GM12878 (cell line): ENCODE results near the gene GLIPR2. TPM values are rescaled to one million over a fixed set of nuclear protein-coding genes. Genes with fewer than 3 reads are reported as not detected.

Experiments used
- ATAC-seq: fragments of 200-7000 bp; cut with Tn5 transposase; 3 replicates; pipeline ENCODE4 v1.9.1; 2020; ENCODE audit warnings: mild to moderate bottlenecking, moderate library complexity
- BruUV-seq: library from RNA; stranded (reverse); fragments of 400-500 nt; replicated peaks from 2 replicates; lab custom pipeline; 2021; lab: Mats Ljungman, UMichigan
- CTCF ChIA-PET: fragments of 300-600 bp; sonication (Branson Sonifier 250); formaldehyde crosslinking; extraction: SDS; loops from one replicate; lab custom pipeline; 2021; ENCODE audit warnings: inconsistent platforms; lab: Yijun Ruan, JAX
- POLR2A ChIA-PET: fragments of 350-600 bp; formaldehyde crosslinking; extraction: SDS; loops from one replicate; lab custom pipeline; 2021; ENCODE audit warnings: inconsistent platforms; lab: Charles Lee
- RAD21 ChIA-PET: fragments of 300-600 bp; sonication (Branson Sonifier 250); formaldehyde crosslinking; loops from one replicate; lab custom pipeline; 2023; ENCODE audit warnings: antibody characterized with exemption; ENCODE audit not compliant: unreplicated experiment; lab: Charles Lee
- SMC1A ChIA-PET: fragments of 300-600 bp; sonication (Branson Sonifier 250); formaldehyde crosslinking; loops from one replicate; lab custom pipeline; 2023; ENCODE audit not compliant: unreplicated experiment, uncharacterized antibody; lab: Charles Lee
- DNase-seq: peaks from one replicate; pipeline ENCODE4 v3.0.0-alpha.2; 2011; ENCODE audit warnings: low read depth, low spot score
- FAIRE-seq: peaks from 3 replicates; lab custom pipeline; 2011; peaks lifted over from hg19 to GRCh38; lab: Jason Lieb, UNC
- H2AFZ ChIP-seq: 2 replicates; pipeline ENCODE4 v1.6.0; 2011; ENCODE audit warnings: low read depth, low read length, control low read depth; ENCODE audit not compliant: control insufficient read depth
- H3K27ac ChIP-seq: 2 replicates; pipeline ENCODE4 v1.5.1; 2011; ENCODE audit warnings: control low read depth; ENCODE audit not compliant: control insufficient read depth, insufficient read depth
- H3K27me3 ChIP-seq, 2 experiments: replicated peaks in 1 of 2; 2 replicates each; pipeline versions ENCODE4 v1.6.0 to v1.6.1; 2011; ENCODE audit warnings: low read length in 1 of 2; ENCODE audit not compliant: control insufficient read depth in 2 of 2, insufficient read depth in 2 of 2
- H3K36me3 ChIP-seq, 2 experiments: 2 replicates each; pipeline ENCODE4 v1.5.1; 2011; ENCODE audit warnings: low read length in 1 of 2; ENCODE audit not compliant: control insufficient read depth in 2 of 2, insufficient read depth in 2 of 2
- H3K4me1 ChIP-seq: 2 replicates; pipeline ENCODE4 v1.6.1; 2011; ENCODE audit warnings: mild to moderate bottlenecking, low read length, moderate library complexity, mixed read lengths; ENCODE audit not compliant: control insufficient read depth, insufficient read depth
- H3K4me2 ChIP-seq: 2 replicates; pipeline ENCODE4 v1.6.0; 2011; ENCODE audit warnings: control low read depth; ENCODE audit not compliant: control insufficient read depth, insufficient read depth
- H3K4me3 ChIP-seq: fragments of 200-600 bp; sonication (generic); 2 replicates; pipeline ENCODE4 v1.5.1; 2016
- H3K79me2 ChIP-seq: 2 replicates; pipeline ENCODE4 v1.6.0; 2011; ENCODE audit warnings: low read length; ENCODE audit not compliant: control insufficient read depth, insufficient read depth
- H3K9ac ChIP-seq: 2 replicates; pipeline ENCODE4 v1.8.0; 2011; ENCODE audit warnings: low read length, control low read depth, mixed read lengths; ENCODE audit not compliant: control insufficient read depth, insufficient read depth
- H3K9me3 ChIP-seq: replicated peaks from 3 replicates; pipeline ENCODE4 v1.5.1; 2011; ENCODE audit warnings: mild to moderate bottlenecking, low read length; ENCODE audit not compliant: control insufficient read depth, insufficient read depth
- H4K20me1 ChIP-seq: 2 replicates; pipeline ENCODE4 v1.6.0; 2011; ENCODE audit not compliant: control insufficient read depth, insufficient read depth
- CBFB ChIP-seq: IDR thresholded peaks from 2 replicates; pipeline ENCODE4 v1.6.1; 2016; ENCODE audit warnings: antibody characterized with exemption, low read depth
- CEBPB ChIP-seq, 2 experiments: fragments of 150-350 bp in 1 of 2; IDR thresholded peaks; 2 replicates each; pipeline ENCODE4 v1.6.1; 2012 to 2014; ENCODE audit warnings: low read depth in 2 of 2, low read length in 2 of 2, borderline replicate concordance in 1 of 2, inconsistent platforms in 1 of 2
- NFXL1 ChIP-seq: fragments of 450-650 bp; IDR thresholded peaks from 2 replicates; pipeline ENCODE4 v1.6.1; 2017; ENCODE audit warnings: antibody characterized with exemption, mild to moderate bottlenecking, borderline replicate concordance
- POLR2AphosphoS2 ChIP-seq: IDR thresholded peaks from 2 replicates; pipeline ENCODE4 v1.6.1; 2011; ENCODE audit warnings: low read depth, mild to moderate bottlenecking, low read length, improper control_type of control experiment, moderate library complexity
- POLR2AphosphoS5 ChIP-seq: IDR thresholded peaks from 2 replicates; pipeline ENCODE4 v1.6.1; 2011; ENCODE audit warnings: mild to moderate bottlenecking, low read length, inconsistent platforms
- POU2F2 ChIP-seq: IDR thresholded peaks from 3 replicates; pipeline ENCODE4 v1.6.1; 2011; ENCODE audit warnings: low read depth, mild to moderate bottlenecking, low read length, borderline replicate concordance
- SMARCA5 ChIP-seq: fragments of 450-650 bp; IDR thresholded peaks from 2 replicates; pipeline ENCODE4 v1.6.1; 2017; ENCODE audit warnings: mild to moderate bottlenecking
- SREBF2 ChIP-seq: IDR thresholded peaks from 2 replicates; pipeline ENCODE4 v1.6.1; 2012; ENCODE audit warnings: mild to moderate bottlenecking, low read length
- SUZ12 ChIP-seq: fragments of 200-600 bp; sonication (generic); IDR thresholded peaks from one replicate; pipeline ENCODE4 v1.6.1; 2018; ENCODE audit warnings: antibody characterized with exemption, mild to moderate bottlenecking; ENCODE audit not compliant: unreplicated experiment
- TAF1 ChIP-seq: IDR thresholded peaks from 2 replicates; pipeline ENCODE4 v1.6.1; 2011; ENCODE audit warnings: mild to moderate bottlenecking, low read depth, low read length, borderline replicate concordance
- TBL1XR1 ChIP-seq: IDR thresholded peaks from 2 replicates; pipeline ENCODE4 v1.6.1; 2012; ENCODE audit warnings: low read depth, low read length, improper control_type of control experiment
- TCF7 ChIP-seq: IDR thresholded peaks from 2 replicates; pipeline ENCODE4 v1.6.1; 2014; ENCODE audit warnings: antibody characterized with exemption, borderline replicate concordance
- YBX1 ChIP-seq: fragments of 450-650 bp; IDR thresholded peaks from 2 replicates; pipeline ENCODE4 v1.6.1; 2016; ENCODE audit warnings: antibody characterized with exemption
- ZNF274 ChIP-seq: IDR thresholded peaks from one replicate; pipeline ENCODE4 v1.8.0; 2011; ENCODE audit not compliant: insufficient read length, insufficient read depth
- WGBS: methylation state at CpG from one replicate; pipeline ENCODE4 v1.1.6; 2016; ENCODE audit warnings: low lambda C conversion rate; ENCODE audit not compliant: insufficient replicate concordance, insufficient coverage; ENCODE audit errors: missing lambda C conversion rate; 5-methylcytosine and 5-hydroxymethylcytosine counted together
- in situ Hi-C: fragments of 300-500 bp; cut with MboI; formaldehyde crosslinking; loops from 9 replicates; pipeline ENCODE4 v1.14.3; 2018; ENCODE audit warnings: mixed read lengths
- intact Hi-C: fragments of 100-400 bp; cut with micrococcal nuclease; formaldehyde crosslinking; loops from one replicate; pipeline ENCODE4 v1.14.2; 2022; ENCODE audit not compliant: unreplicated experiment
- polyA plus RNA-seq, 11 experiments: library from polyadenylated mRNA; depleted of rRNA in 4 of 11; unstranded in 6 of 11; stranded (reverse) in 5 of 11; fragments of >200 nt; fragmentation: Nextera tagmentation in 4 of 11; fragmentation: Illumina TruSeq in 1 of 11; extraction: Ambion mirVana in 4 of 11; extraction: Trizol in 1 of 11; gene quantifications; 1 replicate in 1 of 11; 2 replicates in 10 of 11; pipeline versions ENCODE4 v1.2.1 to v1.2.3, GENCODE V29; 2011 to 2016; ENCODE audit warnings: inconsistent platforms in 2 of 11, missing spikeins in 2 of 11, low read depth in 1 of 11
- total RNA-seq, 4 experiments: library from RNA; depleted of rRNA in 3 of 4; stranded (reverse); fragments of >200 nt in 3 of 4; fragmentation: Illumina TruSeq in 1 of 4; extraction: Trizol in 1 of 4; gene quantifications; 2 replicates each; pipeline versions ENCODE4 v1.2.1 to v1.2.3, GENCODE V29; 2013 to 2021
- TF ChIP-seq, protein P1 (sequence below): IDR thresholded peaks from 2 replicates; pipeline ENCODE4 v1.6.1; 2011; ENCODE audit warnings: mild to moderate bottlenecking, low read depth, low read length, moderate library complexity; ENCODE audit not compliant: insufficient replicate concordance
- TF ChIP-seq, protein P2 (sequence below): IDR thresholded peaks from 2 replicates; pipeline ENCODE4 v1.6.1; 2012; ENCODE audit warnings: low read length, inconsistent platforms
- TF ChIP-seq, protein P3 (sequence below): fragments of 450-650 bp; IDR thresholded peaks from 2 replicates; pipeline ENCODE4 v1.6.1; 2018; ENCODE audit warnings: mild to moderate bottlenecking, low read depth, moderate library complexity; ENCODE audit not compliant: partially characterized antibody
- TF ChIP-seq, protein P4 (sequence below): IDR thresholded peaks from 2 replicates; pipeline ENCODE4 v1.6.1; 2011; ENCODE audit warnings: low read depth, mild to moderate bottlenecking, low read length, moderate library complexity, borderline replicate concordance; ENCODE audit errors: extremely low read depth

GLIPR2 gene
- total and polyA plus RNA-seq, 10 of the 15 experiments (the other 5 are each of a cell fraction or from before 2014, with no cell fraction given) = 0.41 to 3.5 (median 2.2) TPM

DNA sequence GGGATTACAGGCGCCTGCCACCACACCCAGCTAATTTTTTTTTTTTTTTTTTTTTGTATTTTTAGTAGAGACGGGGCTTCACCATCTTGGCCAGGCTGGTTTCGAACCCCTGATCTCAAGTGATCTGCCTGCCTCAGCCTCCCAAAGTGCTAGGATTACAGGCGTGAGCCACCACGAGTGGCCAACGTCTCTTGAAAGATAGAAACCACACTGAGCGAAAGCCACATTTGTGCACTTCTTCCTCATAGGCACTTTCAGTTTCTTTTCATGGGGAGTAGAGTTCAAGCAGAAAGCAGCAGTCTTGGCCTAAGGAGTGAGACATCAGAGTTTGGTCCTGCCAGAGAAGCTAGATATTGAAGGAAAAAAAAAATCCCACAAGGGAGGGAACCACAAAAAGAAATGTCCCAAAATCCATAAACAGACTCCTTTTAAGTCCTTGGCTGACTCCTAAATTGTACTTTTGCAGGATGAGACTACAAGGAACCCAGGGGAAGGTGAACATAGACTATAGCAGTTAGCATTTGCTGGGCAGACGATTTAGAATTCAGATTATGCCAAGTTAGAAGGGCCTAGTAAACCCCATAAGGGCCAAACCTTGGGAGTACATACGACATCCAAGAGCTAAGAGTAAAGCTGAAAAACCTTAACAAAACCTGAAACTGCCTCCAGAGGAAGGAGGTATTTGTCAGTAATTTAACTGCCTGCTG lies 43.9 kb upstream of the GLIPR2 start:
- H3K9ac ChIP-seq = no peak overlapping the region
- H4K20me1 ChIP-seq = no peaks in the 10 kb centered on the region
- BruUV-seq = no TSS peak
- peak overlapping the region; percentile 57 for H2AFZ ChIP-seq
- FAIRE-seq = peak; percentile 41
- no peak overlapping the region for H3K4me3 ChIP-seq
- peak overlapping the region; percentile 34 for H3K27ac ChIP-seq
- ChIA-PET POLR2A (no interaction called here), CTCF (interaction anchor here (1.1 to 1.8 kb wide), 4 partner anchors 9 to 137 kb away, joined by 3 to 4 read pairs (median 4); no protein-coding TSS in a partner anchor), SMC1A (interaction anchor here (1.4 to 1.9 kb wide), 2 partner anchors 9 to 10 kb away, joined by 5 read pairs; no protein-coding TSS in a partner anchor), RAD21 (interaction anchor here (0.9 kb wide), 1 partner anchor 9 kb away, joined by 4 read pairs; no protein-coding TSS in a partner anchor)
- H3K9me3 ChIP-seq = no peaks in the 10 kb centered on the region; the same call in 2 of the 3 replicates
- in situ Hi-C loops = no loop called here
- H3K79me2 ChIP-seq = no peaks in the 10 kb centered on the region
- peak overlapping the region; percentile 21; the same call in 1 of the 2 replicates for H3K4me2 ChIP-seq
- intact Hi-C loops = no loop called here
- 46% methylated on average over 9 of the region's 9 CpGs for WGBS
- ATAC-seq = peak; percentile 100
- peak; percentile 65 for DNase-seq
- H3K36me3 ChIP-seq = no peaks in the 10 kb centered on the region
- H3K4me1 ChIP-seq = peaks cover 5% of the 10 kb centered on the region
- no peaks in the 10 kb centered on the region for H3K27me3 ChIP-seq
- TF ChIP-seq SUZ12 = no peak
- TF ChIP-seq, protein P1, sequence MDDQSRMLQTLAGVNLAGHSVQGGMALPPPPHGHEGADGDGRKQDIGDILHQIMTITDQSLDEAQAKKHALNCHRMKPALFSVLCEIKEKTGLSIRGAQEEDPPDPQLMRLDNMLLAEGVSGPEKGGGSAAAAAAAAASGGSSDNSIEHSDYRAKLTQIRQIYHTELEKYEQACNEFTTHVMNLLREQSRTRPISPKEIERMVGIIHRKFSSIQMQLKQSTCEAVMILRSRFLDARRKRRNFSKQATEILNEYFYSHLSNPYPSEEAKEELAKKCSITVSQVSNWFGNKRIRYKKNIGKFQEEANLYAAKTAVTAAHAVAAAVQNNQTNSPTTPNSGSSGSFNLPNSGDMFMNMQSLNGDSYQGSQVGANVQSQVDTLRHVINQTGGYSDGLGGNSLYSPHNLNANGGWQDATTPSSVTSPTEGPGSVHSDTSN = no peak
- peak; percentile 58; the same call in 1 of the 2 replicates for TF ChIP-seq TAF1
- TF ChIP-seq SMARCA5 = no peak
- TF ChIP-seq, protein P2, sequence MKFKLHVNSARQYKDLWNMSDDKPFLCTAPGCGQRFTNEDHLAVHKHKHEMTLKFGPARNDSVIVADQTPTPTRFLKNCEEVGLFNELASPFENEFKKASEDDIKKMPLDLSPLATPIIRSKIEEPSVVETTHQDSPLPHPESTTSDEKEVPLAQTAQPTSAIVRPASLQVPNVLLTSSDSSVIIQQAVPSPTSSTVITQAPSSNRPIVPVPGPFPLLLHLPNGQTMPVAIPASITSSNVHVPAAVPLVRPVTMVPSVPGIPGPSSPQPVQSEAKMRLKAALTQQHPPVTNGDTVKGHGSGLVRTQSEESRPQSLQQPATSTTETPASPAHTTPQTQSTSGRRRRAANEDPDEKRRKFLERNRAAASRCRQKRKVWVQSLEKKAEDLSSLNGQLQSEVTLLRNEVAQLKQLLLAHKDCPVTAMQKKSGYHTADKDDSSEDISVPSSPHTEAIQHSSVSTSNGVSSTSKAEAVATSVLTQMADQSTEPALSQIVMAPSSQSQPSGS = no peak
- TF ChIP-seq TBL1XR1 = no peak
- no peak for TF ChIP-seq POLR2AphosphoS2
- TF ChIP-seq YBX1 = no peak
- peak; percentile 32; the same call in 1 of the 3 replicates for TF ChIP-seq POU2F2
- no peak for TF ChIP-seq POLR2AphosphoS5
- no peak for TF ChIP-seq NFXL1
- 0 out of 2 replicates have a peak, but pooled peaks have one; percentile 45 for TF ChIP-seq CBFB
- TF ChIP-seq, protein P3, sequence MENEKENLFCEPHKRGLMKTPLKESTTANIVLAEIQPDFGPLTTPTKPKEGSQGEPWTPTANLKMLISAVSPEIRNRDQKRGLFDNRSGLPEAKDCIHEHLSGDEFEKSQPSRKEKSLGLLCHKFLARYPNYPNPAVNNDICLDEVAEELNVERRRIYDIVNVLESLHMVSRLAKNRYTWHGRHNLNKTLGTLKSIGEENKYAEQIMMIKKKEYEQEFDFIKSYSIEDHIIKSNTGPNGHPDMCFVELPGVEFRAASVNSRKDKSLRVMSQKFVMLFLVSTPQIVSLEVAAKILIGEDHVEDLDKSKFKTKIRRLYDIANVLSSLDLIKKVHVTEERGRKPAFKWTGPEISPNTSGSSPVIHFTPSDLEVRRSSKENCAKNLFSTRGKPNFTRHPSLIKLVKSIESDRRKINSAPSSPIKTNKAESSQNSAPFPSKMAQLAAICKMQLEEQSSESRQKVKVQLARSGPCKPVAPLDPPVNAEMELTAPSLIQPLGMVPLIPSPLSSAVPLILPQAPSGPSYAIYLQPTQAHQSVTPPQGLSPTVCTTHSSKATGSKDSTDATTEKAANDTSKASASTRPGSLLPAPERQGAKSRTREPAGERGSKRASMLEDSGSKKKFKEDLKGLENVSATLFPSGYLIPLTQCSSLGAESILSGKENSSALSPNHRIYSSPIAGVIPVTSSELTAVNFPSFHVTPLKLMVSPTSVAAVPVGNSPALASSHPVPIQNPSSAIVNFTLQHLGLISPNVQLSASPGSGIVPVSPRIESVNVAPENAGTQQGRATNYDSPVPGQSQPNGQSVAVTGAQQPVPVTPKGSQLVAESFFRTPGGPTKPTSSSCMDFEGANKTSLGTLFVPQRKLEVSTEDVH = no peak
- TF ChIP-seq, protein P4, sequence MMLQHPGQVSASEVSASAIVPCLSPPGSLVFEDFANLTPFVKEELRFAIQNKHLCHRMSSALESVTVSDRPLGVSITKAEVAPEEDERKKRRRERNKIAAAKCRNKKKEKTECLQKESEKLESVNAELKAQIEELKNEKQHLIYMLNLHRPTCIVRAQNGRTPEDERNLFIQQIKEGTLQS = no peak
- TF ChIP-seq SREBF2 = no peak
- no peak for TF ChIP-seq TCF7
- no peak for TF ChIP-seq CEBPB (IDR thresholded peaks at IDR 0.05; ENCODE audit: borderline replicate concordance in 1 of 2, low read depth in 2 of 2, low read length in 2 of 2)
- TF ChIP-seq ZNF274 = no peak
